B cell (primary cell): ENCODE data around the gene ILF3. TPM values are rescaled to one million over a fixed set of nuclear protein-coding genes. Genes with fewer than 3 reads are reported as not detected.

Experiments
- ATAC-seq: fragments of 200-7000 bp; cut with Tn5 transposase; one replicate; pipeline ENCODE4 v1.10.0; 2021; ENCODE audit warnings: low read depth, mild to moderate bottlenecking, moderate number of reproducible peaks, moderate library complexity
- CTCF ChIA-PET: fragments of 350-600 bp; sonication (Branson Sonifier 250); formaldehyde crosslinking; loops from one replicate; lab custom pipeline; 2021; ENCODE audit warnings: antibody characterized with exemption, inconsistent platforms; lab: Charles Lee
- POLR2A ChIA-PET: fragments of 350-600 bp; sonication (Branson Sonifier 250); formaldehyde crosslinking; loops from one replicate; lab custom pipeline; 2021; ENCODE audit warnings: antibody characterized with exemption; lab: Charles Lee
- DNase-seq: peaks from one replicate; pipeline ENCODE4 v3.0.0; 2013
- H2AFZ ChIP-seq: 2 replicates; pipeline ENCODE4 v1.6.1; 2012; ENCODE audit warnings: mild to moderate bottlenecking, low read depth, low read length; ENCODE audit not compliant: insufficient read depth, poor library complexity, severe bottlenecking
- H3K27ac ChIP-seq, 2 donors: 1 replicate in 1 of 2; 2 replicates in 1 of 2; pipeline ENCODE4 v1.5.1; 2012 to 2013; ENCODE audit warnings: low read length in 2 of 2, mild to moderate bottlenecking in 2 of 2, moderate library complexity in 1 of 2
- H3K27me3 ChIP-seq, 4 experiments: fragments of 200-600 bp in 1 of 4; sonication (generic) in 1 of 4; replicated peaks in 1 of 4; 1 replicate in 2 of 4; 2 replicates in 2 of 4; pipeline versions ENCODE4 v1.6.1 to v1.7.0; 2013 to 2016; ENCODE audit warnings: low read length in 3 of 4, mild to moderate bottlenecking in 2 of 4, mixed read lengths in 1 of 4, moderate library complexity in 1 of 4; ENCODE audit not compliant: insufficient read depth in 4 of 4, control insufficient read depth in 3 of 4; ENCODE audit errors: control extremely low read depth in 1 of 4
- H3K36me3 ChIP-seq, 2 experiments: replicated peaks in 1 of 2; 1 replicate in 1 of 2; 2 replicates in 1 of 2; pipeline versions ENCODE4 v1.6.1 to v1.7.1; 2013; ENCODE audit warnings: low read length in 1 of 2; ENCODE audit not compliant: insufficient read depth in 2 of 2, control insufficient read depth in 1 of 2; ENCODE audit errors: control extremely low read depth in 1 of 2, extremely low read depth in 1 of 2
- H3K4me1 ChIP-seq, 2 donors: fragments of 200-600 bp in 1 of 2; sonication (generic) in 1 of 2; 1 replicate in 1 of 2; 2 replicates in 1 of 2; pipeline versions ENCODE4 v1.5.1 to v1.6.1; 2013 to 2017; ENCODE audit warnings: low read length in 2 of 2; ENCODE audit not compliant: control insufficient read depth in 2 of 2, insufficient read depth in 2 of 2
- H3K4me2 ChIP-seq: replicated peaks from 2 replicates; pipeline ENCODE3; 2012; ENCODE audit warnings: mild to moderate bottlenecking, low read depth, low read length; ENCODE audit not compliant: poor library complexity, severe bottlenecking
- H3K4me3 ChIP-seq, 5 experiments: fragments of 200-600 bp in 1 of 5; sonication (generic) in 1 of 5; 1 replicate in 3 of 5; 2 replicates in 2 of 5; pipeline versions ENCODE4 v1.5.1 to v1.7.0; 2011 to 2016; ENCODE audit warnings: low read length in 4 of 5, mild to moderate bottlenecking in 4 of 5, low read depth in 2 of 5, control low read depth in 1 of 5, moderate library complexity in 1 of 5; ENCODE audit not compliant: insufficient read depth in 1 of 5; ENCODE audit errors: control extremely low read depth in 1 of 5, extremely low read depth in 1 of 5
- H3K79me2 ChIP-seq: fragments of 200-600 bp; sonication (generic); one replicate; pipeline ENCODE4 v1.6.0; 2016; ENCODE audit warnings: low read length; ENCODE audit not compliant: control insufficient read depth, insufficient read depth
- H3K9ac ChIP-seq: fragments of 200-600 bp; sonication (generic); 2 replicates; pipeline ENCODE4 v1.6.1; 2017; ENCODE audit warnings: mild to moderate bottlenecking, low read length, moderate library complexity
- H3K9me3 ChIP-seq, 3 donors: one replicate each; pipeline versions ENCODE4 v1.6.1 to v1.7.1; 2013; ENCODE audit warnings: low read length in 2 of 3; ENCODE audit not compliant: control insufficient read depth in 2 of 3, insufficient read depth in 1 of 3; ENCODE audit errors: control extremely low read depth in 1 of 3
- H4K20me1 ChIP-seq: 2 replicates; pipeline ENCODE4 v1.6.0; 2012; ENCODE audit warnings: mild to moderate bottlenecking, low read length; ENCODE audit not compliant: insufficient read depth, control insufficient read depth, poor library complexity, severe bottlenecking
- H3K27ac Mint-ChIP-seq: one replicate; pipeline ENCODE4 v1.8.0; 2021; ENCODE audit warnings: mixed read lengths
- H3K27me3 Mint-ChIP-seq: one replicate; pipeline ENCODE4 v1.8.0; 2021; ENCODE audit warnings: mixed read lengths
- H3K4me1 Mint-ChIP-seq: one replicate; pipeline ENCODE4 v1.8.0; 2021; ENCODE audit warnings: mixed read lengths
- H3K4me3 Mint-ChIP-seq: one replicate; pipeline ENCODE4 v1.8.0; 2021; ENCODE audit warnings: mixed read lengths
- H3K9me3 Mint-ChIP-seq: one replicate; pipeline ENCODE4 v1.8.0; 2022; ENCODE audit warnings: mixed read lengths; ENCODE audit not compliant: insufficient read depth
- CTCF ChIP-seq: fragments of 200-600 bp; IDR thresholded peaks from one replicate; pipeline ENCODE4 v1.8.0; 2022; ENCODE audit warnings: antibody characterized with exemption, mild to moderate bottlenecking
- EZH2 ChIP-seq: IDR thresholded peaks from 2 replicates; pipeline ENCODE4 v1.6.1; 2012; ENCODE audit warnings: borderline replicate concordance, low read depth, mild to moderate bottlenecking, moderate library complexity, low read length; ENCODE audit not compliant: insufficient read depth, poor library complexity, severe bottlenecking
- WGBS: methylation state at CpG from one replicate; pipeline ENCODE4 v1.1.5; 2013; ENCODE audit warnings: missing lambda C conversion rate; ENCODE audit not compliant: insufficient coverage; 5-methylcytosine and 5-hydroxymethylcytosine counted together
- intact Hi-C: fragments of 100-400 bp; cut with micrococcal nuclease; formaldehyde crosslinking; loops from one replicate; pipeline ENCODE4 v1.10.0; 2022
- polyA plus RNA-seq: library from polyadenylated mRNA; depleted of rRNA; stranded (reverse); fragments of >200 nt; gene quantifications from 2 replicates; pipeline ENCODE4 v1.2.3, GENCODE V29; 2012
- total RNA-seq, 2 donors: library from RNA; stranded (reverse); fragments of 120-200 nt in 1 of 2; gene quantifications; 1 replicate in 1 of 2; 2 replicates in 1 of 2; pipeline versions ENCODE4 v1.2.3 to v1.2.4, GENCODE V29; 2013 to 2022

ILF3 gene
- total and polyA plus RNA-seq, 2 donors (not counting 1 experiment from before 2014, with no cell fraction given) = 189 to 359 TPM

GRCh38 chr19:10620786-10621185, 33.4 kb upstream of the ILF3 start:
- DNase-seq (no peak), ATAC-seq (no peak)
- ChIA-PET POLR2A (no interaction called here), CTCF (interaction anchor here (0.6 to 5.4 kb wide), 2 partner anchors 39 to 123 kb away, joined by 4 to 30 read pairs; no protein-coding TSS in a partner anchor)
- 94% methylated on average over 3 of the region's 4 CpGs for whole genome bisulfite sequencing
- no peak overlapping the region for H3K4me2 ChIP-seq
- H3K9ac ChIP-seq = no peak overlapping the region
- H3K4me1 ChIP-seq = peaks cover 10 to 56% of the 10 kb centered on the region in 2 donors
- TF ChIP-seq CTCF = no peak
- no peak for TF ChIP-seq EZH2
- H3K4me3 Mint-ChIP-seq = no peak overlapping the region
- peaks cover 2 to 51% of the 10 kb centered on the region in 2 experiments for H3K36me3 ChIP-seq
- peak overlapping the region; percentile 41 for H3K27ac Mint-ChIP-seq
- no peak overlapping the region for H3K4me3 ChIP-seq
- intact Hi-C loops = no loop called here
- H3K9me3 ChIP-seq = no peaks in the 10 kb centered on the region
- H4K20me1 ChIP-seq = peaks cover 95% of the 10 kb centered on the region
- H3K9me3 Mint-ChIP-seq = no peaks in the 10 kb centered on the region
- no peaks in the 10 kb centered on the region for H3K27me3 ChIP-seq
- H3K79me2 ChIP-seq = peaks cover 100% of the 10 kb centered on the region
- H2AFZ ChIP-seq = no peak overlapping the region
- H3K27me3 Mint-ChIP-seq = no peaks in the 10 kb centered on the region
- peaks cover 52% of the 10 kb centered on the region for H3K4me1 Mint-ChIP-seq
- no peak overlapping the region for H3K27ac ChIP-seq

- Histone ChIP-seq H3K9me3 (no peaks in the 10 kb centered on the region), H3K79me2 (peaks cover 99% of the 10 kb centered on the region), H4K20me1 (peaks cover 94% of the 10 kb centered on the region), H3K4me2 (no peak overlapping the region), H3K36me3 (peaks cover 2 to 57% of the 10 kb centered on the region in 2 experiments), H3K27ac (no peak overlapping the region), H3K9ac (no peak overlapping the region), H3K4me1 (peaks cover 6 to 44% of the 10 kb centered on the region in 2 donors), H2AFZ (no peak overlapping the region), H3K4me3 (no peak overlapping the region), H3K27me3 (no peaks in the 10 kb centered on the region)
- ChIA-PET POLR2A (interaction anchor here (0.6 to 2.2 kb wide), 2 partner anchors 18 to 79 kb away, joined by 6 to 8 read pairs; partner anchors contain the start of gene ATG4D), CTCF (interaction anchor here (0.6 to 5.4 kb wide), 5 partner anchors 18 to 218 kb away, joined by 3 to 30 read pairs (median 3); no protein-coding TSS in a partner anchor)
- H3K9me3 Mint-ChIP-seq = no peaks in the 10 kb centered on the region
- H3K27ac Mint-ChIP-seq = peak overlapping the region; percentile 57
- TF ChIP-seq CTCF (no peak), EZH2 (no peak)
- H3K4me1 Mint-ChIP-seq = peaks cover 46% of the 10 kb centered on the region
- intact Hi-C loops = no loop called here
- WGBS = 96% methylated on average over 8 of the region's 8 CpGs
- no peak overlapping the region for H3K4me3 Mint-ChIP-seq
- H3K27me3 Mint-ChIP-seq = no peaks in the 10 kb centered on the region
- no peak for DNase-seq
- ATAC-seq = no peak
Observed at GRCh38 chr19:10621966-10622365, 32.2 kb upstream of the ILF3 start.
